ENCODE data around the gene REC8.

DNA sequence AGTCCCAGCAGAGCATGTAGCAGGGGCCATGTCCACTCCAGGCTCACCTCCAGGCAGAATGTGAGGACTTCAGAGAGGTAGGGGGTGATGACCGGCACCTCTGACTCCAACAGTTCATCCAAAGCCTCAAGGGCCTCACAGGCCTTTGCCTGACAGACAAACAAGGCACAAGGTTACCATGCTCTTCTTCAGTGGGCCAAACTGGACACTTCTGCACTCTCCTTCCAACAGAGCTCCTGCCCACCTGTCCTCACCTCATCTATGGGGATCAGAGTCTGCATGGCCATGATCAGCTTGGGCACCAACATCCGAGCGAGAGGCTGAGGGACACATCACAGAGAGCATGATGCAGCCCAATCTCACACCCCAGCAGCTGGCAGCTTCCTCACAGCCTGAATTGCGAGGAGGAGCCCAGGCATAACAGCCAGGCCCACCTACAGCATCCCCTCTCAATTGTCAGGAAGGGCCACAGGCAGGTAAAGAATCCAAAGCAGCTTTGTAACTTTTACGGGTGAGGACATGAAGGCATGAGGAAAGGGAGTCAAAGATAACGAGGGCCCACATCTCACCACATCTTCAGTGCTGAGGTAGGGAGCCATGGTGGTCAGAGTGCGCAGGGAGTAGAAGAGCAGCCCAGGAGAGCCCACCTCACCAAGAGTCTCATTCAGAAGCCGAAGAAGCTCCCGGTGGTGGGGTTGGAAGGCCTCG, 15.1 kb downstream of the REC8 start:
- TF ChIP-seq, protein P1, sequence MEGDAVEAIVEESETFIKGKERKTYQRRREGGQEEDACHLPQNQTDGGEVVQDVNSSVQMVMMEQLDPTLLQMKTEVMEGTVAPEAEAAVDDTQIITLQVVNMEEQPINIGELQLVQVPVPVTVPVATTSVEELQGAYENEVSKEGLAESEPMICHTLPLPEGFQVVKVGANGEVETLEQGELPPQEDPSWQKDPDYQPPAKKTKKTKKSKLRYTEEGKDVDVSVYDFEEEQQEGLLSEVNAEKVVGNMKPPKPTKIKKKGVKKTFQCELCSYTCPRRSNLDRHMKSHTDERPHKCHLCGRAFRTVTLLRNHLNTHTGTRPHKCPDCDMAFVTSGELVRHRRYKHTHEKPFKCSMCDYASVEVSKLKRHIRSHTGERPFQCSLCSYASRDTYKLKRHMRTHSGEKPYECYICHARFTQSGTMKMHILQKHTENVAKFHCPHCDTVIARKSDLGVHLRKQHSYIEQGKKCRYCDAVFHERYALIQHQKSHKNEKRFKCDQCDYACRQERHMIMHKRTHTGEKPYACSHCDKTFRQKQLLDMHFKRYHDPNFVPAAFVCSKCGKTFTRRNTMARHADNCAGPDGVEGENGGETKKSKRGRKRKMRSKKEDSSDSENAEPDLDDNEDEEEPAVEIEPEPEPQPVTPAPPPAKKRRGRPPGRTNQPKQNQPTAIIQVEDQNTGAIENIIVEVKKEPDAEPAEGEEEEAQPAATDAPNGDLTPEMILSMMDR (IDR thresholded peaks at IDR 0.05): no peak
- TF ChIP-seq POLR2A (IDR thresholded peaks at IDR 0.05): no peak

All from heart left ventricle (tissue), 13 donors.